Measurements from ENCODE around the gene PNPLA2.

Gene PNPLA2

DNA sequence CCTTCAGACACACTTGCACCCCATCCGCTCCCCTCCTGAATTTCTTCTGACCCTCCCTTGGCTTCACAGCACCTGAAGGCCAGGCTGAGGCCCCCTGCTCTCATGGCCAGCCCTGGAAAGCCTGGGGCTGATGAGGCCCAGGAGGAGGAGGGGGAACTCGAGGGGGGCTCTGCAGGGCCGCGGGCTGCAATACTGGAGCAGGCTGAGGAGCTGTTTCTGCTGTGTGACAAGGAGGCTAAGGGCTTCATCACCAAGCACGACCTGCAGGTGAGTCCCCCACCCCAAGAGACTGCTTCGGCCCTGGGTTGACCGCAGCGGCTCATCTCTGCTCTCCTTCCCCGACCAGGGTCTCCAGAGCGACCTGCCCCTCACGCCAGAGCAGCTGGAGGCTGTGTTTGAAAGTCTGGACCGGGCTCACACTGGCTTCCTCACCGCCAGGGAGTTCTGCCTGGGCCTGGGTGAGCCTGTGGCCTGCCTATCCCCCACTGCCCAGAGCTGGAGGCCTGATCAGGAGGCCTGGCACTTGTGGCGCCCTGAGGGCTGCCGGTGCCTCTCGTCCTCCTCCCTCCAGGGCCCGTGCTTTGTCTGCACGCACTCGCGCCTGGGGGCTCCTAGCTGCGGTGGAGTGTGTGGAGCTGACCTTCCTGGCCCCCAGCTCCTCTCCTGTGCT lies 9.9 kb downstream of the PNPLA2 start:
- H3K4me3 ChIP-seq (ENCODE audit: low read depth, low read length): no peak overlapping the region
- TF ChIP-seq, protein P1, sequence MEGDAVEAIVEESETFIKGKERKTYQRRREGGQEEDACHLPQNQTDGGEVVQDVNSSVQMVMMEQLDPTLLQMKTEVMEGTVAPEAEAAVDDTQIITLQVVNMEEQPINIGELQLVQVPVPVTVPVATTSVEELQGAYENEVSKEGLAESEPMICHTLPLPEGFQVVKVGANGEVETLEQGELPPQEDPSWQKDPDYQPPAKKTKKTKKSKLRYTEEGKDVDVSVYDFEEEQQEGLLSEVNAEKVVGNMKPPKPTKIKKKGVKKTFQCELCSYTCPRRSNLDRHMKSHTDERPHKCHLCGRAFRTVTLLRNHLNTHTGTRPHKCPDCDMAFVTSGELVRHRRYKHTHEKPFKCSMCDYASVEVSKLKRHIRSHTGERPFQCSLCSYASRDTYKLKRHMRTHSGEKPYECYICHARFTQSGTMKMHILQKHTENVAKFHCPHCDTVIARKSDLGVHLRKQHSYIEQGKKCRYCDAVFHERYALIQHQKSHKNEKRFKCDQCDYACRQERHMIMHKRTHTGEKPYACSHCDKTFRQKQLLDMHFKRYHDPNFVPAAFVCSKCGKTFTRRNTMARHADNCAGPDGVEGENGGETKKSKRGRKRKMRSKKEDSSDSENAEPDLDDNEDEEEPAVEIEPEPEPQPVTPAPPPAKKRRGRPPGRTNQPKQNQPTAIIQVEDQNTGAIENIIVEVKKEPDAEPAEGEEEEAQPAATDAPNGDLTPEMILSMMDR (IDR thresholded peaks at IDR 0.05; ENCODE audit: low read depth, low read length): no peak

DNA sequence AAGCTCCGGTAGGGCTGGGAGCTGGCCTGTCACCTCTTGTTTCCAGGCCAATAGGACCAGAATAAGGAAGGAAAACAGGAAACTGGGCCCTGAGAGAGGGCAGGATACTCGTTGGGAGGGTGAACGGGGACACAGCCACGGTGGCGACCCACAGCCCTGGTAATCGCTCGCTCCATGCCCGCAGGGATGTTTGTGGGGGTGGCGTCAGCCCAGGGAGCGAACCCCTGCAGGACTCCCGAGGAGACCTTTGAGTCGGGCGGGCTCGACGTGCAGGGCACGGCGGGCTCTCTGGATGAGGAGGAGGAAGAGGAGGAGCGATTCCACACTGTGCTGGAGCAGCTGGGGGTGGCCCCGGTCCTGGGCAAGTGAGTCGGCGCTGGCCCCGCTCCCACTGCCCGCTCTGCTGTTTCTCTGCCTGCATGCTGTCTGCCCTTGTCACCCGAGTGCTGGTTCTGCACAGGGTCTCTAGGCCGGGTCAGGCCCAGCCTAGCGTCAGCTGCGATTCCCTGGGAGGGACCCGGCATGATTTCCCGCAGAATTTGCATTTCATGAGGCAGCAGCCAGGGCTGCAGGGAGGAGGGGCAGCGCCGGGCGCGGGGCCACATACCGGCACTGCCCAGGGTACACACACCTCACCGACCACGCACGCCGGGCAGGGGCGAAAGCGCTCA lies 10.6 kb downstream of the PNPLA2 start:
- TF ChIP-seq, protein P1 (IDR thresholded peaks at IDR 0.05; ENCODE audit: low read depth, low read length): no peak
- peak overlapping the region; percentile 16; the same call in 1 of the 2 replicates for H3K4me3 ChIP-seq (ENCODE audit: low read depth, low read length)

GRCh38 chr11:829847-830294 lies 11.2 kb downstream of the PNPLA2 start:
- TF ChIP-seq, protein P1 (IDR thresholded peaks at IDR 0.05; ENCODE audit: low read depth, low read length): no peak

GRCh38 chr11:830295-831117 lies 11.8 kb downstream of the PNPLA2 start:
- H3K4me3 ChIP-seq (ENCODE audit: low read depth, low read length): peak overlapping the region; percentile 17; the same call in 1 of the 2 replicates
- TF ChIP-seq, protein P1 (IDR thresholded peaks at IDR 0.05; ENCODE audit: low read depth, low read length): no peak

More at GRCh38 chr11:829847-830294, 11.2 kb downstream of the PNPLA2 start:
- peak overlapping the region; percentile 16; the same call in 1 of the 2 replicates for H3K4me3 ChIP-seq (ENCODE audit: low read depth, low read length)

GRCh38 chr11:831118-831864 lies 12.6 kb downstream of the PNPLA2 start:
- TF ChIP-seq, protein P1 (IDR thresholded peaks at IDR 0.05; ENCODE audit: low read depth, low read length): no peak
- H3K4me3 ChIP-seq (ENCODE audit: low read depth, low read length): no peak overlapping the region

DNA sequence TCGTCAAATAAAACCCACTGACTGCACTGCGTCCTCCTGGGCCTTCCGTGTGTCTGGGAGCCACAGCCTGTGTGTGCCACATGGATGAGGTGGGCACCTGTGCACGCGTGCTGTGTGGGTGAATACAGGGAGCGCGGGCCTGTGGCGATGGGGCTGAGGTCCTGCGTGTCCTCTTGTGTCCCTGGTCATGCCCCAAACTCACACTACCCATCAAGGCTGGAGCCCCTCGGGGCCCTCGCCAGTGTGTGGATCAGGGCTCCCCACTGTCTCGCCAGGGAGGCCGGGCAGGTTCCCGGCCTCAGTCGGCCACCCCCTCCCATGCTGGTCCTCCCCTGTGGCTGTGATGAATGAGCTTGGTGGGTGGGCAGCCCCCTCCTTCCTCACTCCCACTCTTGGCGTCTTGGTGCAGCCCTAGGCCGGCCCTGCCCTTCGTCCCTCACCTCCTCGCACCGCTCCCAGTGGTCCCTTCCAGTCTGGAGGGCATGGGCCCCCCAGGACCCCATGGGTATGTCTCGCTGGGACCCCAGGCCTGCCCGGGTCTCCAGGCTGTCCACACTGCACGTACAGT lies 13.3 kb downstream of the PNPLA2 start:
- TF ChIP-seq, protein P1 (IDR thresholded peaks at IDR 0.05; ENCODE audit: low read depth, low read length): no peak
- peak overlapping the region; percentile 52 for H3K4me3 ChIP-seq (ENCODE audit: low read depth, low read length)
